GM12865 (cell line): Measurements from ENCODE around the gene NUDT16L1.

Source experiments
- DNase-seq: peaks from one replicate; pipeline ENCODE4 v3.0.0; 2010; ENCODE audit warnings: low read depth
- H3K4me3 ChIP-seq: 2 replicates; pipeline ENCODE4 v1.5.1; 2011; ENCODE audit warnings: mild to moderate bottlenecking, low read depth, low read length, control low read depth
- TF ChIP-seq, protein P1 (sequence below): IDR thresholded peaks from 2 replicates; pipeline ENCODE4 v1.5.1; 2011; ENCODE audit warnings: low read length, control low read depth, low read depth, inconsistent platforms; ENCODE audit not compliant: insufficient read depth; ENCODE audit errors: missing control alignments

NUDT16L1 gene

DNA sequence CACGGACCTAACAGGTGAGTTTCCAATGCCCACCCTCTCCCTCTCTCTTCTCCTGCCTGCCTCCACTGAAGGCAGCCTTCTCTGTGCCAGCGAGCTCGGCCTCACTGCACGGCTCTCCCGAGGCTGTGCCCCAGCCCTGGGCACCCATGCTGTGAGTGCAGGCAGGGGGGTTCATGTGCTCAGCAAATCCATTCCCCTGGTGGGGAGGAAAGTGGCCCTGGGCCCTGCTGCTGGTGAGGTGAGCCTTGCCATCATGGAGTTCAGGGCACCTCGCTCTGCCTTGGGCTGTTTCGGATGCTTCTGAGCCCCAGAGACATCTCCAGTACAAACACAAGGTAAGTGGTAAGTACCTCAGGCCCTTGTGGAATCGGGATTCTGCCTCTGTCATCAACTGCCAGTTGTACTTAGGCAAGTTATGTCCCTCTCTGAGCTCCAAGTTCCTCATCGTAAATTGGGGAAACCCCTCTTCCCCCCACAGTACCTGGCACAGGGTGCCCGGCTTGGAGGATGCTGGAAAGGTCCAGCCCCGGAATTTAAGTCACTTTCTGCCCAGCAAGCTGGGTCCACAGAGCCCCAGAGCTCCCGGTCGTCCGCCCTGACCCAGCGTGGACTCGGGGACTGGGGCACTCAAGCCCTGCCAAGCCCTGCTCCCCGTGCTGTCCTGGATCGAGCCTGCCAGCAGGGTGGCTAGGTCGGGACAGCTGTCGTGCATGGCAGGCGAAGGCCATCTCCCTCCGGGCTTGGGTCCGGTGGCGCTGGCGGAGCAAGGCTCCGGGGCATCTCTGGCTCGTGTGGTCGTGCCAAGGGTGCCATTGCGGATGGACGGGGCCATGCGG is 684 bp upstream of the NUDT16L1 start:
- DNase-seq: no peak
- peak overlapping the region; percentile 53 for H3K4me3 ChIP-seq
- TF ChIP-seq, protein P1, sequence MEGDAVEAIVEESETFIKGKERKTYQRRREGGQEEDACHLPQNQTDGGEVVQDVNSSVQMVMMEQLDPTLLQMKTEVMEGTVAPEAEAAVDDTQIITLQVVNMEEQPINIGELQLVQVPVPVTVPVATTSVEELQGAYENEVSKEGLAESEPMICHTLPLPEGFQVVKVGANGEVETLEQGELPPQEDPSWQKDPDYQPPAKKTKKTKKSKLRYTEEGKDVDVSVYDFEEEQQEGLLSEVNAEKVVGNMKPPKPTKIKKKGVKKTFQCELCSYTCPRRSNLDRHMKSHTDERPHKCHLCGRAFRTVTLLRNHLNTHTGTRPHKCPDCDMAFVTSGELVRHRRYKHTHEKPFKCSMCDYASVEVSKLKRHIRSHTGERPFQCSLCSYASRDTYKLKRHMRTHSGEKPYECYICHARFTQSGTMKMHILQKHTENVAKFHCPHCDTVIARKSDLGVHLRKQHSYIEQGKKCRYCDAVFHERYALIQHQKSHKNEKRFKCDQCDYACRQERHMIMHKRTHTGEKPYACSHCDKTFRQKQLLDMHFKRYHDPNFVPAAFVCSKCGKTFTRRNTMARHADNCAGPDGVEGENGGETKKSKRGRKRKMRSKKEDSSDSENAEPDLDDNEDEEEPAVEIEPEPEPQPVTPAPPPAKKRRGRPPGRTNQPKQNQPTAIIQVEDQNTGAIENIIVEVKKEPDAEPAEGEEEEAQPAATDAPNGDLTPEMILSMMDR: no peak

DNA sequence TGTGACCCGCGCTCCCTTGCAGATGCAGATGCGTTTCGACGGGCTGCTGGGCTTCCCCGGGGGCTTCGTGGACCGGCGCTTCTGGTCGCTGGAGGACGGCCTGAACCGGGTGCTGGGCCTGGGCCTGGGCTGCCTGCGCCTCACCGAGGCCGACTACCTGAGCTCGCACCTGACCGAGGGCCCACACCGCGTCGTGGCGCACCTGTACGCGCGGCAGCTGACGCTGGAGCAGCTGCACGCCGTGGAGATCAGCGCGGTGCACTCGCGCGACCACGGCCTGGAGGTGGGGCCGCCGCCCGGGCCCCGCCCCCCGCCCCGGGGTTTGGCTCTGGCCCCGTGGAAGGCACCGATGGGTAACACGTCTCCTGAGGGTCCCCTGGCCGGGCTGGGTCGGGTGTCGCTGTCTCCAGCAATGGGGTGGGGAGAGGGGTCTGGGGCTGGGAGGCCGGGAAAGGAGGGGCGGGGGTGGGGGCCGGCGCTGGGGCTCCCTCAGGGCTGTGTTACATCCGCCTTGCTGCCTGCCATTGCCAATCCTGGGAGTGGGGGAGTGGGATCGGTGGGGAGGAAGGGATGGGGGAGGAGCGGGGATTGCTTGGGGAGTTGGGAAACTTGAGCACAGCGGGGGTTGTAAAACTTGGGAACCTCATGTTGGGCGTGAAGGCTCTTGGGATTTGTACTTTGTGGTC is 737 bp downstream of the NUDT16L1 start:
- peak overlapping the region; percentile 81 for H3K4me3 ChIP-seq
- peak; percentile 55 for DNase-seq
- TF ChIP-seq, protein P1: no peak

DNA sequence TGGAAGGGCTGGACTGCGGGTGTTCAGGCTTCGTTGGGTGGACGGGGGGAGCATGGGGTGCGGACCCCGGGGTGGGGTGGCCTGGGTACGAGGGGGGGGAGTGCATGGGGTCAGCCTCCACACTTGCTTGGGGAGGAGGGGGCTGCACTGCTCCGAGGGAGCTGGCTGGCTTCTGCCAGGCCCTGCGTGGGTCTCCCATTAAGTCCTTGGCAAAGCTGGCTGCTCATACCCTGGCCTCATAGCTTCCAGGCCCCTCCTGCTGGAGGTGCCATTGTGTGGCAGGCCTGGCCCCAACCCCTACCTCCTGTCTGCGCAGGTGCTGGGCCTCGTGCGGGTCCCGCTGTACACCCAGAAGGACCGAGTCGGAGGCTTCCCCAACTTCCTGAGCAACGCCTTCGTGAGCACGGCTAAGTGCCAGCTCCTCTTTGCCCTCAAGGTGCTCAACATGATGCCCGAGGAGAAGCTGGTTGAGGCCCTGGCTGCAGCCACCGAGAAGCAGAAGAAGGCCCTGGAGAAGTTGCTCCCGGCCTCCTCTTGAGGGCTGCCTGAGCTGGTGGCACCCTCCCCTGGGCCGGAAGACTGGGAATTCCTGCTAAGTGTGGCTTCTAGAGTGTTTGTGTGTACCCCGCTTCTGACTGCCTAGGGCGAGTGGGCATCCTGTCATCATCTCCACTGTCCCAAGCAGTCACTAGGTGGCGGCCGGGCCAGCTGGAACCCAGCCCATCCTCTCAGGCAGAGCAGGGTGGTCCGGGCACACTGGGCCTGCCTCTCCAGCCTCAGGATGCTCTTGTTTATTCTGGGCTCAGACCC is 1.5 kb downstream of the NUDT16L1 start:
- no peak for DNase-seq
- H3K4me3 ChIP-seq: peak overlapping the region; percentile 81
- TF ChIP-seq, protein P1: no peak

DNA sequence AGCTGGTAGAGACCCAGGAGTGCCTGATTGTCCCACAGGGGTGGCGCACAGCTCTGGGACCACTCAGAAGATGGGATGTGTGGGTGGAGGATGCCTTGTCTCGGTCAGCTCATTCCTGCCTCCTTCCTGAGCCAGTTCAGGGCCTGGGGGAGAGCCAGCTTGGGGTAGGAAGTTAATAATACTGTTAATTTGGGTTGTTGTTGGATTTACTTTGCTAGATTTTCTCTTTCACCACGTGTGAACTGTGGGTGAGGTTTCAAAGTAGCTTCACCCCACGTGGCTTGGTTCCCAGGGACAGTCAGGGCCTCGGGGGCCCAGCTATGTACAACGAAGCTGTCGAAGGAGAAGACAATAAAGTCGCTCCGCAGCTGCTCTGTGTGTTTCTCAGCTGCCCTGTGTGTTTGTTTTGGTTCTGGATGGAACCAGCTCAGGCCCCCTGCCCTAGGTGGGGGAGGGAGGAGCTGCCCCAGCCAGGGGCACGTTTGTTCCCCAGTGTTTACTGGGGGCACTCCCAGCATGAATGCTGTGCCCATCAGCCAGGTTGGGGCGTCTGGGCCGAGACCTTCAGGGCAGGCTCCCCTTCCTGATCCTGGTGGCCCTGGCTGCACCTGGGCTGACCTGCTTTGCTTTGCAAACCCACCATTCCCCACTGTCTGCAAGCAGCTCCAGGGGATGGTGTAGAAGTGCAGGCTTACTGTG is 2.3 kb downstream of the NUDT16L1 start:
- TF ChIP-seq, protein P1: no peak
- no peak overlapping the region for H3K4me3 ChIP-seq
- no peak for DNase-seq

DNA sequence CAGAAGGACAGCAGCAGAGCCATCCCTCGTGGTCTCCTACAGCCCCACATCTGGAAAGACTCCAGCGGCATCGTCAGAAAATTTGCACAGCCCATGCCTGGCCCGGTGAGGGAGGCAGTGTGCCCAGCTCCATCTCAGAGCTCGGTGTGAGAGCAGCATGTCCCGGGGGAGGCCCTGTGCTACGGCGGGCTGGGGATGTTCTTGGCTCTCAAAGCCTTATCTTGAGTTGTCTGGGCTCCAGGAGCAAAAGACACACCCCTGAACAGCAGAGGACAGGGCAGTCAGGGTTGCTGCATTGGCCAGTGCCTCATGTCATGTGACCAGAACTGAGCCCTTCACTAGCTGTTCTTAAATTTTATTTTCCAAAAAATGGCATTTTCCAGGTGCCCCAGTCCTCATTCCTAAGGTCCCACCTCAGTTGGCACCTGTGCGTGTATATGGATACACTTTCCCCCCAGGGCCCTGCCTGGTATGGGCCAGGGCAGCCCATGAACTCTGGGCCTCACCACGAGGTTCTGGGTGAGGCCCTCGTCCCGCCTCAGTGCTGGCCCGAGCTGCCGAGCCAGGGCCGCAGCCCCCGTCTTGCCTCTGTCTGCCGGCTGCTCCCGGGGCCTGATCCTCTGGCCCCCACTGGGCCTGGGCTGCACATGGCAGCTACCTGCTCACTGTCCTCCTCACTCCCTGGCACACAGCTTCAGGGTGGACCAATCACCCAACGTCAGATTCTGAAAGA is 3.0 kb downstream of the NUDT16L1 start:
- no peak overlapping the region for H3K4me3 ChIP-seq
- TF ChIP-seq, protein P1: no peak
- no peak for DNase-seq
